ENCODE measurements around the gene MSH6.

GRCh38 chr2:47796090-47796697, 13.2 kb downstream of the MSH6 start:
- no peak for TF ChIP-seq CTCF (IDR thresholded peaks at IDR 0.05; ENCODE audit: insufficient read depth, low read depth, low read length)
- TF ChIP-seq EZH2 (IDR thresholded peaks at IDR 0.05; ENCODE audit: insufficient read depth, low read length) = no peak

Data from astrocyte (in vitro differentiated cells and primary cell).